ENCODE results near the gene DICER1. TPM values are rescaled to one million over a fixed set of nuclear protein-coding genes. Genes with fewer than 3 reads are reported as not detected.
"Not testable (repeated sequence)": the region's sequence is repeated elsewhere in the genome, so short reads cannot be mapped to it uniquely, and the experiment has no call there.

DICER1 gene
- total RNA-seq = 27.6 and 39.8 TPM in 2 replicates

- H3K4me3 ChIP-seq (ENCODE audit: low read depth, low read length) = peak within 1 kb of the TSS; percentile 66
- FAIRE-seq (no peak), DNase-seq (ENCODE audit: low read depth) (peak; percentile 73)
- no peaks in the 10 kb centered on the region for H3K27me3 ChIP-seq (ENCODE audit: control insufficient read depth, insufficient read depth, low read length)
- H3K36me3 ChIP-seq (ENCODE audit: control insufficient read depth, insufficient read depth, low read length) = no peaks in the 10 kb centered on the region
- TF ChIP-seq, protein P1, sequence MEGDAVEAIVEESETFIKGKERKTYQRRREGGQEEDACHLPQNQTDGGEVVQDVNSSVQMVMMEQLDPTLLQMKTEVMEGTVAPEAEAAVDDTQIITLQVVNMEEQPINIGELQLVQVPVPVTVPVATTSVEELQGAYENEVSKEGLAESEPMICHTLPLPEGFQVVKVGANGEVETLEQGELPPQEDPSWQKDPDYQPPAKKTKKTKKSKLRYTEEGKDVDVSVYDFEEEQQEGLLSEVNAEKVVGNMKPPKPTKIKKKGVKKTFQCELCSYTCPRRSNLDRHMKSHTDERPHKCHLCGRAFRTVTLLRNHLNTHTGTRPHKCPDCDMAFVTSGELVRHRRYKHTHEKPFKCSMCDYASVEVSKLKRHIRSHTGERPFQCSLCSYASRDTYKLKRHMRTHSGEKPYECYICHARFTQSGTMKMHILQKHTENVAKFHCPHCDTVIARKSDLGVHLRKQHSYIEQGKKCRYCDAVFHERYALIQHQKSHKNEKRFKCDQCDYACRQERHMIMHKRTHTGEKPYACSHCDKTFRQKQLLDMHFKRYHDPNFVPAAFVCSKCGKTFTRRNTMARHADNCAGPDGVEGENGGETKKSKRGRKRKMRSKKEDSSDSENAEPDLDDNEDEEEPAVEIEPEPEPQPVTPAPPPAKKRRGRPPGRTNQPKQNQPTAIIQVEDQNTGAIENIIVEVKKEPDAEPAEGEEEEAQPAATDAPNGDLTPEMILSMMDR (IDR thresholded peaks at IDR 0.05; ENCODE audit: insufficient read depth, low read length, severe bottlenecking) = no peak
These were observed at the start of gene DICER1 for GRCh38 chr14:95157327-95158189. Gene DICER1 (minus strand): TSS chr14:95157529. CDS start chr14:95133458, 24,071 bp downstream.

GRCh38 chr14:95206534-95206933 lies 49.2 kb upstream of the DICER1 start:
- no peak for FAIRE-seq
- Histone ChIP-seq H3K36me3 (ENCODE audit: control insufficient read depth, insufficient read depth, low read length) (peaks cover 3% of the 10 kb centered on the region), H3K4me3 (ENCODE audit: low read depth, low read length) (no peak overlapping the region), H3K27me3 (ENCODE audit: control insufficient read depth, insufficient read depth, low read length) (no peaks in the 10 kb centered on the region)
- no peak for DNase-seq (ENCODE audit: low read depth)
- TF ChIP-seq, protein P1 (IDR thresholded peaks at IDR 0.05; ENCODE audit: insufficient read depth, low read length, severe bottlenecking) = no peak

DNA sequence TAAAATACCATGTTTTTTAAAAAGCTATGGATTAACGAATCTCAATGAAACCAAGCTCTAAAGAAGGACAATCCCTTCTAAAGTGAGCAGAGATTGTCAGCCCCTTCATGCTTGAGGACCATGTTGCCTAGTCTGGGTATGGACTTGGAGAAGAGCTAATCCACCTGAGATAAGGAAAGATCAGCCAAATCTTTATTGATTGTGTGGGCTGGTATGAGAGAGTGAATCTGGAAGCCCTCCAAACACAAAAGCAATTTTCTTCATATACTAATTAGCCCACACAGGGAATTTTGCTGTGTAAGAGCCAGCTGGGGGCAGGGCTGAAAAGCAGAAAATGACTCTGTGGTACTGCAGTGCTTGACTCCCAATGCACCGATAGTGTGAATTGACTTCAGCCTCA lies 47.4 kb upstream of the DICER1 start:
- Histone ChIP-seq H3K27me3 (ENCODE audit: control insufficient read depth, insufficient read depth, low read length) (no peaks in the 10 kb centered on the region), H3K36me3 (ENCODE audit: control insufficient read depth, insufficient read depth, low read length) (peaks cover 3% of the 10 kb centered on the region), H3K4me3 (ENCODE audit: low read depth, low read length) (no peak overlapping the region)
- DNase-seq (ENCODE audit: low read depth) (no peak), FAIRE-seq (no peak)
- TF ChIP-seq, protein P1 (IDR thresholded peaks at IDR 0.05; ENCODE audit: insufficient read depth, low read length, severe bottlenecking) = no peak

- H3K36me3 ChIP-seq (ENCODE audit: control insufficient read depth, insufficient read depth, low read length); H3K27me3 ChIP-seq (ENCODE audit: control insufficient read depth, insufficient read depth, low read length); DNase-seq (ENCODE audit: low read depth); FAIRE-seq; H3K4me3 ChIP-seq (ENCODE audit: low read depth, low read length): not testable (repeated sequence)
These were observed 44.4 kb upstream of the DICER1 start for GRCh38 chr14:95201745-95202144.

DNA sequence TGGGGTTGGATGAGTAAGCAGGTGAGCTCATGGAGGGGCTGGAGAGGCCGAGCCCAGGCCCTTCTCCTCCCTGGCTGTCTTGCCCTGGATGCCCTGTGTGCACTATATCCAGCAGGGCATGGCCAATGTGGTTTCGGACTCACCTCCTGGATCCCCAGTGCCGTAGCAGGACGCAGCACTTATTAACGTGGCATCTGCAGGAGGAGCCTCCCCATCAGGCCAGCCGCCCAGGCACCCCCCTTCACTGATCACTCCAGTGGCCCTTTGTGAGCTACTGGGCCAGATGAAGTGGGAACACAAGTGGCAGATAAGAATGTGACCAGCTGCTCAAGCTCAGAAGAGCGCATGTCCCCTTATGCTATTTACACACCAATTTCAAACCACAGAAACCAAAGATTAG lies 43.1 kb upstream of the DICER1 start:
- no peak overlapping the region for H3K4me3 ChIP-seq (ENCODE audit: low read depth, low read length)
- TF ChIP-seq, protein P1 (IDR thresholded peaks at IDR 0.05; ENCODE audit: insufficient read depth, low read length, severe bottlenecking) = no peak
- peaks cover 3% of the 10 kb centered on the region for H3K36me3 ChIP-seq (ENCODE audit: control insufficient read depth, insufficient read depth, low read length)
- no peak for FAIRE-seq
- no peaks in the 10 kb centered on the region for H3K27me3 ChIP-seq (ENCODE audit: control insufficient read depth, insufficient read depth, low read length)
- DNase-seq (ENCODE audit: low read depth) = no peak

GRCh38 chr14:95199298-95199983 lies 42.1 kb upstream of the DICER1 start:
- DNase-seq (ENCODE audit: low read depth) (no peak), FAIRE-seq (peak; percentile 58)
- H3K36me3 ChIP-seq (ENCODE audit: control insufficient read depth, insufficient read depth, low read length) = peaks cover 3% of the 10 kb centered on the region
- TF ChIP-seq, protein P1 (IDR thresholded peaks at IDR 0.05; ENCODE audit: insufficient read depth, low read length, severe bottlenecking) = no peak
- H3K4me3 ChIP-seq (ENCODE audit: low read depth, low read length) = no peak overlapping the region
- H3K27me3 ChIP-seq (ENCODE audit: control insufficient read depth, insufficient read depth, low read length) = no peaks in the 10 kb centered on the region
